NCI-H187 (cell line): ENCODE measurements around the gene NEDD8.

ENCODE experiments used
- DNase-seq, 2 experiments: peaks; one replicate each; lab custom pipeline; 2025; lab: John Stamatoyannopoulos, UW

Gene NEDD8

GRCh38 chr14:24232121-24232644 lies at the start of gene NEDD8:
TSS of gene NEDD8 (minus strand) at chr14:24232367. CDS start at chr14:24232267, 100 bp downstream.
- peak; percentile 81 to 96 for DNase-seq

- no peak for DNase-seq
These were observed 49.5 kb upstream of the NEDD8 start for GRCh38 chr14:24281636-24282035.

- no peak for DNase-seq
These were observed 48.8 kb upstream of the NEDD8 start for GRCh38 chr14:24280797-24281460.

GRCh38 chr14:24279301-24280186 lies 47.4 kb upstream of the NEDD8 start:
- no peak for DNase-seq

GRCh38 chr14:24278424-24278823 lies 46.3 kb upstream of the NEDD8 start:
- no peak for DNase-seq

- DNase-seq = no peak
These were observed 45.6 kb upstream of the NEDD8 start for GRCh38 chr14:24277606-24278321.

GRCh38 chr14:24277071-24277470 lies 44.9 kb upstream of the NEDD8 start:
- DNase-seq = no peak

- DNase-seq = no peak
These were observed 42.0 kb upstream of the NEDD8 start for GRCh38 chr14:24274101-24274543.

GRCh38 chr14:24273422-24273998 lies 41.3 kb upstream of the NEDD8 start:
- DNase-seq = no peak

GRCh38 chr14:24272467-24272866 lies 40.3 kb upstream of the NEDD8 start:
- no peak for DNase-seq

GRCh38 chr14:24271834-24272263 lies 39.7 kb upstream of the NEDD8 start:
- DNase-seq = no peak

- peak; percentile 53 to 85 for DNase-seq
These were observed 39.1 kb upstream of the NEDD8 start, which contains the start of gene RABGGTA for GRCh38 chr14:24271134-24271833. TSS of gene RABGGTA (minus strand) at chr14:24271597. CDS start at chr14:24271115, 482 bp downstream.

GRCh38 chr14:24270537-24271133 lies 38.5 kb upstream of the NEDD8 start:
- no peak for DNase-seq

GRCh38 chr14:24269910-24270536 lies 37.9 kb upstream of the NEDD8 start:
- DNase-seq = no peak

GRCh38 chr14:24269368-24269767 lies 37.2 kb upstream of the NEDD8 start:
- no peak for DNase-seq

- no peak for DNase-seq
These were observed 36.1 kb upstream of the NEDD8 start for GRCh38 chr14:24268225-24268624.

GRCh38 chr14:24267516-24267915 lies 35.3 kb upstream of the NEDD8 start:
- no peak for DNase-seq

- no peak for DNase-seq
These were observed 34.4 kb upstream of the NEDD8 start for GRCh38 chr14:24266344-24267244.

GRCh38 chr14:24264298-24264697 lies 32.1 kb upstream of the NEDD8 start:
- DNase-seq = no peak
